ENCODE results near the gene FGF5.

- no peak for TF ChIP-seq CTCF (IDR thresholded peaks at IDR 0.05)
- no peak for TF ChIP-seq POLR2A (IDR thresholded peaks at IDR 0.05)
Observed at GRCh38 chr4:80254114-80254513, 12.3 kb upstream of the FGF5 start.
